ENCODE measurements around the gene PIEZO2.

The PIEZO2 gene

GRCh38 chr18:10724666-10725065 lies 424.7 kb downstream of the PIEZO2 start:
- no peak for DNase-seq

DNA sequence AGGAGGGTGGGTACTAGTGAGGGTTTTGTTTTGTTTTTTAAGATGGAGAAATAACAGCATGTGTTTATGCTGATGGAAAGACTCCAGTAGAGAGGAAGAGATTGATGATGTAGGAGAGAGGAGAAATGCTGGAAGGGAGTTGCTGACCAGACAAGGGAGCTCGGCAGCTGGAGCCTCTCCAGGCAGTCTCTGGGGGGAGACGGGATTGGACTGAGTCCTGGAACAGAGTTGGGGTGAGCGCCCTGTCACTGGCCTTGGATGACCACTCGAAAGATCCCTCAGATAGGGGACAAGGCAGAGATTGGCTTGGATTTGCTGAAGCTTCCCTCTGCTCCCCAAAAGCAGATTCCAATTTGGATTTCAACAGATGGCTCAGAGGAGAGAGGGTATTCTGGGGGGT lies 425.9 kb downstream of the PIEZO2 start:
- no peak for DNase-seq

- DNase-seq = no peak
These were observed 430.6 kb downstream of the PIEZO2 start for GRCh38 chr18:10718809-10719208.

GRCh38 chr18:10715791-10716190 lies 433.6 kb downstream of the PIEZO2 start:
- DNase-seq = peak; percentile 44

DNA sequence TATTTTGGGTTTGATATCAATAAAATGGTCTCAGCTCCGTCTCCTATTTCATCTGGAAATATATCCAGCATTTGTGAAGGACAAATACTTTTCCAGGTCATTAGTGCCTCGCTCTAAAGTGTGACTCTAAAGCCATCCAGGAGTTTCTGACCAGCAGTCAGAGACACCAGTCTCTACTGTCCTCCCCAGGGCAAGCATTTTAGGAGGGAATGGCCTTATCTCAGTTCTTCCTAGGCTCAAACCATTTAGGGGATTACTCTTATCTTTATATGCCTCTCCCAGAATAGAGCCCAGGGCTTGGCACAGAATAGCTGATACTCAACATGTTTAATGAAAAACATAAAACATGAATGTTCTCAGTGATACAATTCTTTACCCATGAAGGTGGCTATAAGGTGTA lies 436.0 kb downstream of the PIEZO2 start:
- no peak for DNase-seq

- no peak for DNase-seq
These were observed 442.1 kb downstream of the PIEZO2 start for GRCh38 chr18:10707294-10707693.

GRCh38 chr18:10705786-10706185 lies 443.6 kb downstream of the PIEZO2 start:
- DNase-seq = no peak

DNA sequence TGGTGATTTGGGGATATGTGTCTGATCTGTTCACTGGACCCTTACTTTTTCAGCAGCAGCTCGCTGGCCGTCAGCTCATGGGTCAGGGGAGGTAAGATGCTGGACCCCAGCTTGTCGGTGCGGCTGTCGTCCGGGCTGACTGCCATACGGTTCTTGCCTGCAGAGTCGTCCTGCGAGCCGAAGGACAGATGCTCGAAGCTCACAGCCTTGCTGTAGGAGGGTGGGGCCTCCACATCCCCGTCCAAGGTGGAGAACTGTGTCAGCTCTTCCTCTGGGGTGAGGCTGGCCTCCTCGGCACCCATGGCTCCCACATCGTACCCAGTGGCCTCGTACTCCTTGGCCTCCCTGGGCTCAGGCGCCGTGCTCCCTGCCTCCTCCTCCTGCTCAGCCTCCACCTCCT lies 444.1 kb downstream of the PIEZO2 start:
- DNase-seq = no peak

DNA sequence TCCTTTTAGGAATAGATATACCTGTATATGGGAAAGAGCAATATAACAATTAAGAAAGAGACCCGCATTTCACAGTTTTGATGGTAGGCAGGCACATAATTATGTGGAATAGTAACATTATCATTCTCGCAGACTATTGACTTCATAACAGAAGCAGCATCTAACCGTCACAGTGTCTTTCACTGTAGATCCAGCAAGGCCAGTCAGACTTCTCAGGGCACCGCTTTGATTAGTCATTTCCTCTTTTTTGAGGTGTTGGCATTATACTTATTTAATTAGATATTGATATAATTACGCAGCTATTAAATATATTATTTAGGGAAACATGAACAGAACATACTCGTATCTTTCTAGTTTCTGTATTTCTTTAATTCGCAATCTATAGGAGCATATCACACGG lies 447.2 kb downstream of the PIEZO2 start:
- DNase-seq = no peak

DNA sequence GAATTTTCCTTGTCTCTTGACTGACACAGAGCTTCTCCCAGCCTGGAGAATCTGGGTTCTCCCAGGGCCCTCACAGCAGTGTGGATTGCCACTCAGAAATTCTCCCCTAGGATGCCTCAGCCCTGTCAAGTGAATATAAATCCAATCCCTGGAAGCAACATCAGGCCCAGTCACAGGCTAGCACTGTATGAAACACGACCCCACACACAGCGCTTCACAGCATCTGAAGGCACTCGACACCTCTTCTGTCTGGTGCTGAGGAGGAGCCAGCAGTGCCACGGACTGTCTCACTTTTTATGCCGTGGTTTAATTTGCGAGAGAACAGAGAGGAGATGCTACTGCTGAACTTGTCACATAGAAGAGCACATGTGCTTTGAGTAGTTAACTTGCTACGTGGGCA lies 459.0 kb downstream of the PIEZO2 start:
- peak; percentile 17 for DNase-seq

GRCh38 chr18:10690035-10690329 lies 459.4 kb downstream of the PIEZO2 start:
- no peak for DNase-seq

GRCh38 chr18:10689236-10690034 lies 459.9 kb downstream of the PIEZO2 start:
- peak; percentile 90 for DNase-seq

DNA sequence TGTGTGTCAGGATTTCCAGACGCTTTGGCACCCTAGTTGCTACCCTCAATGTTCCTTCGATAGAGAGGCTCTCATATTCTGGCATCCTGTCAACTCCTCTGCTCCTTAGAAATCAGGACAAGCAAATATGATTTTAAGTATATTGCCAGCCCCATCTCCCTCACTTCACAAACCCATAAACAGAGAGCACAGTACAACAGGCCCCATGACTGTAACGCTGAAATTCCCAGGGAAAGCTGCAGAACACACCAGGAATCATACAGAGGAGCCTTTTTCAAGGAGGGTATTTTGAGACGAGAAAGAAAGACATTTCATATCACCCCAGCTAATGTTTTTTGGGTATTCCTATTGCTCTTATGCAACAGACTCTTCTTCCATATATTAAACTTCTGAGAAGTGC lies 460.6 kb downstream of the PIEZO2 start:
- DNase-seq = peak; percentile 2

GRCh38 chr18:10687161-10687925 lies 462.0 kb downstream of the PIEZO2 start:
- peak; percentile 80 for DNase-seq

- no peak for DNase-seq
These were observed 463.1 kb downstream of the PIEZO2 start for GRCh38 chr18:10686308-10686707.

DNA sequence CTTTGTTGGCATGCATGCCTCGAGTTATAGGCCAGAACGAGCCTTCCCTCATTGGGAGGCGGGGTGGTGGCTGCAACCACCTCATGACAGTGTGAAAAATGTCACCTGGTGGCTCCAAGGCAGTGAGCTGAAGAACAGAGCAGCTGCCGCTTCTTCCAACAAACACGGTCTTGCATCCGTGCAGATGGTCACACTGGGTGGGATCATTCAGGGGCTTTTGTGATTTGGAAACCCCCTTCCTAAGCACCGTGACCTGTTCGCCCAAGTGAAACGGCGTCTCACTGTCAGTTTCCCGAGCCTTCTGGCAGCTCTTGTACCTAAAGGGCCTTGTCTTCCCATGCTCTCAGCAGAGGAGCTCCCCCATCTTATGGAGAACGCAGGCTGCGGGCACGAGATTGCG lies 463.9 kb downstream of the PIEZO2 start:
- DNase-seq = no peak

DNA sequence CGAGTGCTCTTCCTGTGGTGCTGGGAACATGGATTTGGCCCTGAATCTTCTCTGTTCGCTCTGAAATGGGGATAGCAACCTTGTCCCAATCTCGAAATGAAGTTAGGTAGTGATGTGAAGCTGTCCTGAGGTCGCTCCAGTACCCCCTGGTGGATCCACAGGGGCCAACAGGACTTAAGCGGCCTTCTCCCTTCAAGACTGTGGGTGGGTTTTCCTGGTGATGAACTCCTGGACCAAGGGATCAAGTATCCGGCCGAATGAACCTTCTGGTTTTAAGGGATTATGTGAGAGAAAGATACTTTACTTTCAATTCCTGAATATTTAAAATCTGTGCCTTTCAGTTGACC lies 467.0 kb downstream of the PIEZO2 start:
- DNase-seq = no peak

GRCh38 chr18:10681581-10682367 lies 467.6 kb downstream of the PIEZO2 start:
- DNase-seq = peak; percentile 53

GRCh38 chr18:10680271-10680596 lies 469.1 kb downstream of the PIEZO2 start:
- no peak for DNase-seq

DNA sequence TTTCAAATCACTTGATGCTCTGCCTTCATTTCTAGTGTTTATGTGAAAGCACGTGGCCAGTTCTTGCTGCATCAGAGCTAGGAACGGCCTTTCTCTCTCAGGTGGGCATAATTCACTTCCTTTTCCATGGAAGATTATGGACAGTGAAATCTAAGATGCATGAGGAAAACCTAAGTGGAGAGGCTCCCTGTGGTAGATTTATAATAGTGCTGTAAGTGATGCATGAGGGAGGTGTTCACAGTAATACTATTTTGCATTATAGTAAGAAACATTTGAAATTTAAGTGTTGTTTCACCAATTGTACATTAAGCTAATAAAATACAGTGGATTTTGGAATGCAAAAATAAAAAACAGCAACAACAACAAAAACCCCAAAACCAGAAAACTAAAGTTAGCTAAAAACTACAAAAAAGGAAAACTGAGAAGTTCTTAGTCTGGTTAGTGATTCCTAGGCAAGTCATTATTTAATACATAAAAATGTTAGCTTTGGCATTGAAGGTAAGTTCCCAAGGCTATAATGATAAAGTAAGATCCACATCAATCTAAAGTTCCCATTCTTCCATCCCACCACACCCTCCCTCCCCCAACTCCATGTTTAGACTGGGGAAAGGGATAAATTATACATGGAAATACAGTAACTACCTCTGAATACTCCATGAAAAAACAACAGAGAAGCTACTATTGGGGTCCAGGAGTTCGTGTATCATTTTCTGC lies 469.7 kb downstream of the PIEZO2 start:
- no peak for DNase-seq

- no peak for DNase-seq
These were observed 477.9 kb downstream of the PIEZO2 start for GRCh38 chr18:10671441-10671840.

DNA sequence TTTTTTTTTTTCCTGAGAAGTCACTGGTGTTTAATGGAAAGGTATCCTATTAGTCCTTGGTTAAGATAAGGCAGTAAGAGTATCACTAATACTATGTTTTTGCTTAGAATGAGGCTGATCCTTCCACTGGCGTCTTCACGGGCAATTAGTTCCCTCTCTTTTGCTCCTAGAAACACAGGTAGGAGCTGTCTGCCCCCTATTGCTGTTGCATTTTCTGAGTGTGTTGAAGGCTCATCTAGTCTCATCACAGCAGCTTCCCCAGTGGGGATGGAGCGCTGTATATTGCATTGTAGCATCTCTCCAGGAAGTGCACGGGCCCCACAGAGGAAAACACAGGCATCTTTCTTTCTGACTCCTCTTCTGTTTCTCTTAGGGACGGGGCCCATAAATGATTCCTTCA lies 478.5 kb downstream of the PIEZO2 start:
- DNase-seq = no peak

- no peak for DNase-seq
These were observed 479.8 kb downstream of the PIEZO2 start for GRCh38 chr18:10669441-10670100.
